GM12878 (cell line): ENCODE data around the gene IL37. TPM values are rescaled to one million over a fixed set of nuclear protein-coding genes. Genes with fewer than 3 reads are reported as not detected.

ENCODE experiments used
- ATAC-seq: fragments of 200-7000 bp; cut with Tn5 transposase; 3 replicates; pipeline ENCODE4 v1.9.1; 2020; ENCODE audit warnings: mild to moderate bottlenecking, moderate library complexity
- BruUV-seq: library from RNA; stranded (reverse); fragments of 400-500 nt; replicated peaks from 2 replicates; lab custom pipeline; 2021; lab: Mats Ljungman, UMichigan
- CTCF ChIA-PET: fragments of 300-600 bp; sonication (Branson Sonifier 250); formaldehyde crosslinking; extraction: SDS; loops from one replicate; lab custom pipeline; 2021; ENCODE audit warnings: inconsistent platforms; lab: Yijun Ruan, JAX
- POLR2A ChIA-PET: fragments of 350-600 bp; formaldehyde crosslinking; extraction: SDS; loops from one replicate; lab custom pipeline; 2021; ENCODE audit warnings: inconsistent platforms; lab: Charles Lee
- RAD21 ChIA-PET: fragments of 300-600 bp; sonication (Branson Sonifier 250); formaldehyde crosslinking; loops from one replicate; lab custom pipeline; 2023; ENCODE audit warnings: antibody characterized with exemption; ENCODE audit not compliant: unreplicated experiment; lab: Charles Lee
- SMC1A ChIA-PET: fragments of 300-600 bp; sonication (Branson Sonifier 250); formaldehyde crosslinking; loops from one replicate; lab custom pipeline; 2023; ENCODE audit not compliant: unreplicated experiment, uncharacterized antibody; lab: Charles Lee
- DNase-seq: peaks from one replicate; pipeline ENCODE4 v3.0.0-alpha.2; 2011; ENCODE audit warnings: low read depth, low spot score
- FAIRE-seq: peaks from 3 replicates; lab custom pipeline; 2011; peaks lifted over from hg19 to GRCh38; lab: Jason Lieb, UNC
- H2AFZ ChIP-seq: 2 replicates; pipeline ENCODE4 v1.6.0; 2011; ENCODE audit warnings: low read depth, low read length, control low read depth; ENCODE audit not compliant: control insufficient read depth
- H3K27ac ChIP-seq: 2 replicates; pipeline ENCODE4 v1.5.1; 2011; ENCODE audit warnings: control low read depth; ENCODE audit not compliant: control insufficient read depth, insufficient read depth
- H3K27me3 ChIP-seq, 2 experiments: replicated peaks in 1 of 2; 2 replicates each; pipeline versions ENCODE4 v1.6.0 to v1.6.1; 2011; ENCODE audit warnings: low read length in 1 of 2; ENCODE audit not compliant: control insufficient read depth in 2 of 2, insufficient read depth in 2 of 2
- H3K36me3 ChIP-seq, 2 experiments: 2 replicates each; pipeline ENCODE4 v1.5.1; 2011; ENCODE audit warnings: low read length in 1 of 2; ENCODE audit not compliant: control insufficient read depth in 2 of 2, insufficient read depth in 2 of 2
- H3K4me1 ChIP-seq: 2 replicates; pipeline ENCODE4 v1.6.1; 2011; ENCODE audit warnings: mild to moderate bottlenecking, low read length, moderate library complexity, mixed read lengths; ENCODE audit not compliant: control insufficient read depth, insufficient read depth
- H3K4me2 ChIP-seq: 2 replicates; pipeline ENCODE4 v1.6.0; 2011; ENCODE audit warnings: control low read depth; ENCODE audit not compliant: control insufficient read depth, insufficient read depth
- H3K4me3 ChIP-seq: fragments of 200-600 bp; sonication (generic); 2 replicates; pipeline ENCODE4 v1.5.1; 2016
- H3K79me2 ChIP-seq: 2 replicates; pipeline ENCODE4 v1.6.0; 2011; ENCODE audit warnings: low read length; ENCODE audit not compliant: control insufficient read depth, insufficient read depth
- H3K9ac ChIP-seq: 2 replicates; pipeline ENCODE4 v1.8.0; 2011; ENCODE audit warnings: low read length, control low read depth, mixed read lengths; ENCODE audit not compliant: control insufficient read depth, insufficient read depth
- H3K9me3 ChIP-seq: replicated peaks from 3 replicates; pipeline ENCODE4 v1.5.1; 2011; ENCODE audit warnings: mild to moderate bottlenecking, low read length; ENCODE audit not compliant: control insufficient read depth, insufficient read depth
- H4K20me1 ChIP-seq: 2 replicates; pipeline ENCODE4 v1.6.0; 2011; ENCODE audit not compliant: control insufficient read depth, insufficient read depth
- CEBPB ChIP-seq, 2 experiments: fragments of 150-350 bp in 1 of 2; IDR thresholded peaks; 2 replicates each; pipeline ENCODE4 v1.6.1; 2012 to 2014; ENCODE audit warnings: low read depth in 2 of 2, low read length in 2 of 2, borderline replicate concordance in 1 of 2, inconsistent platforms in 1 of 2
- CUX1 ChIP-seq: IDR thresholded peaks from 2 replicates; pipeline ENCODE4 v1.6.1; 2012; ENCODE audit warnings: improper control_type of control experiment, low read depth, low read length; ENCODE audit not compliant: insufficient replicate concordance
- GATAD2B ChIP-seq: fragments of 450-650 bp; conservative IDR thresholded peaks from 2 replicates; pipeline ENCODE4 v1.6.1; 2017; ENCODE audit warnings: low read depth, mild to moderate bottlenecking, moderate library complexity
- IKZF1 ChIP-seq: fragments of 450-650 bp; conservative IDR thresholded peaks from 2 replicates; pipeline ENCODE4 v1.6.1; 2017; ENCODE audit warnings: antibody characterized with exemption, mild to moderate bottlenecking
- NBN ChIP-seq: fragments of 450-650 bp; IDR thresholded peaks from 2 replicates; pipeline ENCODE4 v1.6.1; 2016
- PML ChIP-seq: IDR thresholded peaks from 2 replicates; pipeline ENCODE4 v1.6.1; 2012; ENCODE audit warnings: low read length, inconsistent platforms
- REST ChIP-seq: IDR thresholded peaks from 2 replicates; pipeline ENCODE4 v1.6.1; 2012; ENCODE audit warnings: mild to moderate bottlenecking, low read depth, low read length
- SREBF1 ChIP-seq: IDR thresholded peaks from 2 replicates; pipeline ENCODE4 v1.6.1; 2012; ENCODE audit warnings: mild to moderate bottlenecking, low read length
- SRF ChIP-seq, 2 experiments: IDR thresholded peaks; 2 replicates each; pipeline ENCODE4 v1.6.1; 2011; ENCODE audit warnings: low read depth in 2 of 2, low read length in 2 of 2, mild to moderate bottlenecking in 1 of 2, moderate library complexity in 1 of 2
- TAF1 ChIP-seq: IDR thresholded peaks from 2 replicates; pipeline ENCODE4 v1.6.1; 2011; ENCODE audit warnings: mild to moderate bottlenecking, low read depth, low read length, borderline replicate concordance
- USF1 ChIP-seq: IDR thresholded peaks from 2 replicates; pipeline ENCODE4 v1.6.1; 2011; ENCODE audit warnings: borderline replicate concordance, low read depth, mild to moderate bottlenecking, moderate library complexity, mixed read lengths, low read length; ENCODE audit not compliant: insufficient read depth; ENCODE audit errors: extremely low read length
- YBX1 ChIP-seq: fragments of 450-650 bp; IDR thresholded peaks from 2 replicates; pipeline ENCODE4 v1.6.1; 2016; ENCODE audit warnings: antibody characterized with exemption
- YY1 ChIP-seq: IDR thresholded peaks from 2 replicates; pipeline ENCODE4 v1.6.1; 2011; ENCODE audit warnings: low read depth, mild to moderate bottlenecking, low read length
- ZNF622 ChIP-seq: fragments of 450-650 bp; IDR thresholded peaks from 2 replicates; pipeline ENCODE4 v1.6.1; 2017; ENCODE audit warnings: mild to moderate bottlenecking, inconsistent platforms
- WGBS: methylation state at CpG from one replicate; pipeline ENCODE4 v1.1.6; 2016; ENCODE audit warnings: low lambda C conversion rate; ENCODE audit not compliant: insufficient replicate concordance, insufficient coverage; ENCODE audit errors: missing lambda C conversion rate; 5-methylcytosine and 5-hydroxymethylcytosine counted together
- in situ Hi-C: fragments of 300-500 bp; cut with MboI; formaldehyde crosslinking; loops from 9 replicates; pipeline ENCODE4 v1.14.3; 2018; ENCODE audit warnings: mixed read lengths
- intact Hi-C: fragments of 100-400 bp; cut with micrococcal nuclease; formaldehyde crosslinking; loops from one replicate; pipeline ENCODE4 v1.14.2; 2022; ENCODE audit not compliant: unreplicated experiment
- polyA plus RNA-seq, 11 experiments: library from polyadenylated mRNA; depleted of rRNA in 4 of 11; unstranded in 6 of 11; stranded (reverse) in 5 of 11; fragments of >200 nt; fragmentation: Nextera tagmentation in 4 of 11; fragmentation: Illumina TruSeq in 1 of 11; extraction: Ambion mirVana in 4 of 11; extraction: Trizol in 1 of 11; gene quantifications; 1 replicate in 1 of 11; 2 replicates in 10 of 11; pipeline versions ENCODE4 v1.2.1 to v1.2.3, GENCODE V29; 2011 to 2016; ENCODE audit warnings: inconsistent platforms in 2 of 11, missing spikeins in 2 of 11, low read depth in 1 of 11
- total RNA-seq, 4 experiments: library from RNA; depleted of rRNA in 3 of 4; stranded (reverse); fragments of >200 nt in 3 of 4; fragmentation: Illumina TruSeq in 1 of 4; extraction: Trizol in 1 of 4; gene quantifications; 2 replicates each; pipeline versions ENCODE4 v1.2.1 to v1.2.3, GENCODE V29; 2013 to 2021

Gene IL37
- total and polyA plus RNA-seq, 10 of the 15 experiments (the other 5 are each of a cell fraction or from before 2014, with no cell fraction given) = 0.41 to 0.54 TPM; not detected in 8

GRCh38 chr2:112946086-112946485 is 35.1 kb downstream of the IL37 start:
- Histone ChIP-seq H3K9ac (no peak overlapping the region), H3K36me3 (no peaks in the 10 kb centered on the region), H3K9me3 (no peaks in the 10 kb centered on the region; the same call in 2 of the 3 replicates), H3K79me2 (no peaks in the 10 kb centered on the region), H2AFZ (no peak overlapping the region), H3K27me3 (0 out of 4 replicates have a peak, but pooled peaks cover 0 to 4% of the 10 kb centered on the region in 2 experiments), H3K4me1 (no peaks in the 10 kb centered on the region), H3K27ac (no peak overlapping the region), H4K20me1 (no peaks in the 10 kb centered on the region), H3K4me2 (no peak overlapping the region), H3K4me3 (no peak overlapping the region)
- ChIA-PET RAD21 (interaction anchor here (1.0 kb wide), 1 partner anchor 9 kb away, joined by 3 read pairs; no protein-coding TSS in a partner anchor), POLR2A (no interaction called here), CTCF (interaction anchor here (1.4 to 7.1 kb wide), 4 partner anchors 63 to 219 kb away, joined by 3 to 390 read pairs (median 4); no protein-coding TSS in a partner anchor), SMC1A (interaction anchor here (1.4 to 1.8 kb wide), 2 partner anchors 20 to 197 kb away, joined by 4 to 7 read pairs; no protein-coding TSS in a partner anchor)
- BruUV-seq = no TSS peak
- no peak for TF ChIP-seq SRF (IDR thresholded peaks at IDR 0.05; ENCODE audit: low read depth in 2 of 2, low read length in 2 of 2)
- TF ChIP-seq SREBF1 = no peak
- no peak for TF ChIP-seq YY1
- TF ChIP-seq YBX1 = no peak
- no peak for TF ChIP-seq IKZF1
- TF ChIP-seq TAF1 = no peak
- no peak for TF ChIP-seq GATAD2B
- no peak for TF ChIP-seq NBN
- TF ChIP-seq USF1 = no peak
- no peak for TF ChIP-seq PML
- TF ChIP-seq CEBPB (IDR thresholded peaks at IDR 0.05; ENCODE audit: borderline replicate concordance in 1 of 2, low read depth in 2 of 2, low read length in 2 of 2) = no peak
- TF ChIP-seq REST = no peak
- no peak for TF ChIP-seq ZNF622
- TF ChIP-seq CUX1 = no peak
- ATAC-seq (no peak), FAIRE-seq (no peak), DNase-seq (no peak)
- intact Hi-C loops (no loop called here), in situ Hi-C loops (no loop called here)
- WGBS = 3% methylated on average over 2 of the region's 2 CpGs
